Heart left ventricle (tissue), 13 donors: ENCODE results near the gene MYCL.

Experiments
- POLR2A ChIP-seq, 2 donors: fragments of 450-650 bp; IDR thresholded peaks; one replicate each; pipeline ENCODE4 v1.6.1; 2017; ENCODE audit warnings: antibody characterized with exemption in 2 of 2, mild to moderate bottlenecking in 2 of 2, moderate library complexity in 2 of 2
- TF ChIP-seq, protein P1 (sequence below), 12 donors: fragments of 200-600 bp; sonication (generic) in 4 of 12; IDR thresholded peaks; one replicate each; pipeline versions ENCODE4 v1.5.0 to v1.8.0; 2018 to 2022; ENCODE audit warnings: antibody characterized with exemption in 12 of 12, mild to moderate bottlenecking in 5 of 12
- donor health status: ischemic (EF 13 %, LVEDD 7.1; RV severe dilation, severe dysfunction).
- donor health status: DM: no; HTN: yes; CAD: no.
- donor health status: DM: no; HTN: no; CAD: no.
- donor health status: ischemic (EF 25% LVEDD 6.9; RV normal size, moderate dysfunction).
- donor health status: ischemic (EF 25% LVEDD 5.7; RV mildly dilated, moderate dysfunction).
- donor health status: ischemic (EF 35%, LVEDD 5.7; RV mildly dilated, moderate dysfunction).
- donor health status: nonischemic (EF 11% LVEDD 7.7; RV severe dilation, severe dysfunction).
- donor health status: DM: yes; HTN: yes; CAD: no.
- donor health status: PGD.
- donor health status: ischemic (EF 29% LVEDD 5.4; RV normal size, mild dysfunction).
- donor health status: nonischemic (EF 23%, LVEDD 6.1; RV moderate dilation, normal function).

DNA sequence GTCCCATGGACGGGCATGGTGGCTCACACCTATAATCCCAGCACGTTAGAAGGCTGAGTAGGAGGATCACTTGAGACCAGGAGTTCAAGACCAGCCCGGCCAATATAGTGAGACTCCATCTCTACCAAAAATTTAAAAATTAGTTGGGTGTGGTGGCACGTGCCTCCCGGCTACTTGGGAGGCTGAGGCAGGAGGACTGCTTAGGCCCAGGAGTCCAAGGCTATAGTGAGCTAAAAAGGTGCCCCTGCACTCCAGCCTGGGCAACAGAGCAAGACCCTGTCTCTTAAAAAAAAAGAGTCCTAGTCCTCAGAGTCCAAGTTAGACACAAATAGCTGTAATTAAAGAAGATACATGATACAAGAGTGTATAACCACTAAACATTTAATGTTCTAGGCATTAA is 38.5 kb downstream of the MYCL start:
- no peak for TF ChIP-seq POLR2A (IDR thresholded peaks at IDR 0.05)
- TF ChIP-seq, protein P1, sequence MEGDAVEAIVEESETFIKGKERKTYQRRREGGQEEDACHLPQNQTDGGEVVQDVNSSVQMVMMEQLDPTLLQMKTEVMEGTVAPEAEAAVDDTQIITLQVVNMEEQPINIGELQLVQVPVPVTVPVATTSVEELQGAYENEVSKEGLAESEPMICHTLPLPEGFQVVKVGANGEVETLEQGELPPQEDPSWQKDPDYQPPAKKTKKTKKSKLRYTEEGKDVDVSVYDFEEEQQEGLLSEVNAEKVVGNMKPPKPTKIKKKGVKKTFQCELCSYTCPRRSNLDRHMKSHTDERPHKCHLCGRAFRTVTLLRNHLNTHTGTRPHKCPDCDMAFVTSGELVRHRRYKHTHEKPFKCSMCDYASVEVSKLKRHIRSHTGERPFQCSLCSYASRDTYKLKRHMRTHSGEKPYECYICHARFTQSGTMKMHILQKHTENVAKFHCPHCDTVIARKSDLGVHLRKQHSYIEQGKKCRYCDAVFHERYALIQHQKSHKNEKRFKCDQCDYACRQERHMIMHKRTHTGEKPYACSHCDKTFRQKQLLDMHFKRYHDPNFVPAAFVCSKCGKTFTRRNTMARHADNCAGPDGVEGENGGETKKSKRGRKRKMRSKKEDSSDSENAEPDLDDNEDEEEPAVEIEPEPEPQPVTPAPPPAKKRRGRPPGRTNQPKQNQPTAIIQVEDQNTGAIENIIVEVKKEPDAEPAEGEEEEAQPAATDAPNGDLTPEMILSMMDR (IDR thresholded peaks at IDR 0.05): no peak
